SU-DHL-6 (cell line): ENCODE data around the gene LRRC4B.

Experiments used
- EZH2phosphoT487 ChIP-seq: fragments of 200-600 bp; sonication (generic), shearing (Covaris generic); conservative IDR thresholded peaks from 2 replicates; pipeline ENCODE4 v1.6.1; 2018; ENCODE audit warnings: mild to moderate bottlenecking, antibody characterized with exemption, low read length, moderate library complexity, mixed read lengths
- TF ChIP-seq, protein P1 (sequence below): fragments of 200-600 bp; sonication (generic); IDR thresholded peaks from one replicate; pipeline ENCODE4 v1.5.1; 2017; ENCODE audit warnings: antibody characterized with exemption, mild to moderate bottlenecking, low read length, moderate library complexity; ENCODE audit not compliant: insufficient read depth, poor library complexity, severe bottlenecking

DNA sequence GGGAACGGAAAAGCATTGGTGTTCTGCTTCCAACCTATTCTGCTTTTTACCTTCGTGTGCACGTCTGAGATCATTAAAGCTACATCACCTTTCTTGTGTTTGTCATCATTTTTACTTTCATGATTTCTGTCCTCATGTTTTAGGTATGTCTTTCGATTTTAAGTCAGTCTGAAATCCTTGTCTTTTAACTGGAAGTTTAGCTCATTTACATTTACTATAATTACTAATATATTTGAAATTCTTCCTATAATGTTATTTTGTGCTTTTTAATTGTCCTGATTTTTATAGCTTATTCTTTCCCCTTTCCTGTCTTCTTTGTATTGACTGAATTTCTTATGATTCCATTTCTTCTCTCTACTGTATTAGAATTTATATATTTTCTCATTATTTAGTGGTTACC is 35.3 kb downstream of the LRRC4B start:
- TF ChIP-seq, protein P1, sequence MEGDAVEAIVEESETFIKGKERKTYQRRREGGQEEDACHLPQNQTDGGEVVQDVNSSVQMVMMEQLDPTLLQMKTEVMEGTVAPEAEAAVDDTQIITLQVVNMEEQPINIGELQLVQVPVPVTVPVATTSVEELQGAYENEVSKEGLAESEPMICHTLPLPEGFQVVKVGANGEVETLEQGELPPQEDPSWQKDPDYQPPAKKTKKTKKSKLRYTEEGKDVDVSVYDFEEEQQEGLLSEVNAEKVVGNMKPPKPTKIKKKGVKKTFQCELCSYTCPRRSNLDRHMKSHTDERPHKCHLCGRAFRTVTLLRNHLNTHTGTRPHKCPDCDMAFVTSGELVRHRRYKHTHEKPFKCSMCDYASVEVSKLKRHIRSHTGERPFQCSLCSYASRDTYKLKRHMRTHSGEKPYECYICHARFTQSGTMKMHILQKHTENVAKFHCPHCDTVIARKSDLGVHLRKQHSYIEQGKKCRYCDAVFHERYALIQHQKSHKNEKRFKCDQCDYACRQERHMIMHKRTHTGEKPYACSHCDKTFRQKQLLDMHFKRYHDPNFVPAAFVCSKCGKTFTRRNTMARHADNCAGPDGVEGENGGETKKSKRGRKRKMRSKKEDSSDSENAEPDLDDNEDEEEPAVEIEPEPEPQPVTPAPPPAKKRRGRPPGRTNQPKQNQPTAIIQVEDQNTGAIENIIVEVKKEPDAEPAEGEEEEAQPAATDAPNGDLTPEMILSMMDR, result no peak
- TF ChIP-seq EZH2phosphoT487, result no peak
